Breast epithelium (tissue), 4 donors: ENCODE results near the gene MIEF2. TPM values are rescaled to one million over a fixed set of nuclear protein-coding genes. Genes with fewer than 3 reads are reported as not detected.
"Not testable (repeated sequence)": the region's sequence is repeated elsewhere in the genome, so short reads cannot be mapped to it uniquely, and the experiment has no call there.

Source experiments
- DNase-seq, 2 donors: peaks; one replicate each; pipeline ENCODE4 v3.0.0-alpha.2; 2019; ENCODE audit warnings: low spot score in 2 of 2
- H3K27ac ChIP-seq, 2 donors: fragments of 200-600 bp; sonication (generic) in 1 of 2; one replicate each; pipeline ENCODE4 v1.5.1; 2016 to 2019; ENCODE audit warnings: mild to moderate bottlenecking in 1 of 2
- H3K27me3 ChIP-seq, 2 donors: fragments of 200-600 bp; sonication (generic) in 1 of 2; one replicate each; pipeline versions ENCODE4 v1.5.1 to v1.6.0; 2017 to 2019; ENCODE audit warnings: control low read depth in 1 of 2, mild to moderate bottlenecking in 1 of 2
- H3K36me3 ChIP-seq: fragments of 200-600 bp; one replicate; pipeline ENCODE4 v1.5.1; 2019
- H3K4me1 ChIP-seq, 2 donors: fragments of 200-600 bp; sonication (generic); one replicate each; pipeline ENCODE4 v1.5.1; 2016 to 2019; ENCODE audit warnings: control low read depth in 1 of 2
- H3K4me3 ChIP-seq, 3 donors: fragments of 200-600 bp; sonication (generic); 1 replicate in 2 of 3; 2 replicates in 1 of 3; pipeline ENCODE4 v1.5.1; 2016 to 2019; ENCODE audit warnings: mild to moderate bottlenecking in 3 of 3, moderate library complexity in 2 of 3
- H3K9me3 ChIP-seq, 2 donors: fragments of 200-600 bp; sonication (generic) in 1 of 2; one replicate each; pipeline ENCODE4 v1.5.1; 2016 to 2019; ENCODE audit warnings: control low read depth in 1 of 2
- POLR2A ChIP-seq: fragments of 450-650 bp; IDR thresholded peaks from one replicate; pipeline ENCODE4 v1.6.1; 2016; ENCODE audit warnings: antibody characterized with exemption, mild to moderate bottlenecking, moderate library complexity
- POLR2AphosphoS5 ChIP-seq, 3 donors: sonication (generic); formaldehyde crosslinking; IDR thresholded peaks; one replicate each; pipeline ENCODE4 v1.6.1; 2017; ENCODE audit warnings: antibody characterized with exemption in 3 of 3
- intact Hi-C: fragments of 100-400 bp; cut with DNase I; formaldehyde crosslinking; loops from one replicate; pipeline ENCODE4 v1.15.1; 2023; ENCODE audit warnings: low total_unique reads
- total RNA-seq, 3 donors: library from RNA; depleted of rRNA; stranded (reverse); fragments of >200 nt; gene quantifications; one replicate each; pipeline ENCODE4 v1.1.0, GENCODE V29; 2016
- TF ChIP-seq, protein P1 (sequence below), 3 donors: fragments of 450-650 bp; IDR thresholded peaks; one replicate each; pipeline ENCODE4 v1.5.1; 2016 to 2017; ENCODE audit warnings: antibody characterized with exemption in 3 of 3, mild to moderate bottlenecking in 3 of 3, moderate library complexity in 3 of 3

Gene MIEF2
- total RNA-seq, 3 donors from 2014 or later: 9.8 to 29.6 (median 19.0) TPM

- intact Hi-C loops: no loop called here
Measured at GRCh38 chr17:18285296-18285695, 24.8 kb downstream of the MIEF2 start.

DNA sequence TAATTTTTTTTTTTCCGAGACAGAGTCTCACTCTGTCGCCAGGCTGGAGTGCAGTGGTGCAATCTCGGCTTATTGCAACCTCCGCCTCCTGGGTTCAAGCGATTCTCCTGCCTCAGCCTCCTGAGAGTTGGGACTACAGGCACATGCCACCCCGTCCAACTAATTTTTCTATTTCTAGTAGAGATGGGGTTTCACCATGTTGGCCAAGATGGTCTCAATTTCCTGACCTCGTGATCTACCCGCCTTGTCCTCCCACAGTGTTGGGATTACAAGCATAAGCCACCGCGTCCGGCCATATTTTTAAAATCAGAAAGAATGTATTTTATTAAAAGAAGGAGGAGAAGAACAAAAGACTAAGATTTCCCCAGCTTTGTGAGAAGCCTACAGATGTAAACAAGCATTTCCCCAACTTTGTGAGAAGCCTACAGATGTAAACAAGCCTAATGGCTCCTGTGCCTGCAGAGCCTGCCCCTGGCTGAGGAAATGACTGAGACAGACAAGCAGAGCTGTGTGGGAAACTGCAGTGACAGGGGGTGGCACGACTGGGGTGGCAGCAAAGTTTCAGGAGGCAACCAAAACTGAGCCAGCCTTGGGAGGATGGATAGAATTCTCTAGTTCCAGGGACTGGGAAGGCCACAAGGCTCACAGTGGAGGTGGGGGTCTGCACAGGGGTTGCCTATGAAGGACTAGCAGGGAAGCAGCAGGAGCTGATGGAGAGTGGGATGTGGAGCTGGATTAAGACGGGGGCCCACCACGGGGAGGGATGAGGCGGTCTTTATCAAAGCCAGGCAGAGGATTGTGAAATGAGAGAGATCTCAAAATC, 31.5 kb downstream of the MIEF2 start:
- no peak for DNase-seq
- TF ChIP-seq, protein P1, sequence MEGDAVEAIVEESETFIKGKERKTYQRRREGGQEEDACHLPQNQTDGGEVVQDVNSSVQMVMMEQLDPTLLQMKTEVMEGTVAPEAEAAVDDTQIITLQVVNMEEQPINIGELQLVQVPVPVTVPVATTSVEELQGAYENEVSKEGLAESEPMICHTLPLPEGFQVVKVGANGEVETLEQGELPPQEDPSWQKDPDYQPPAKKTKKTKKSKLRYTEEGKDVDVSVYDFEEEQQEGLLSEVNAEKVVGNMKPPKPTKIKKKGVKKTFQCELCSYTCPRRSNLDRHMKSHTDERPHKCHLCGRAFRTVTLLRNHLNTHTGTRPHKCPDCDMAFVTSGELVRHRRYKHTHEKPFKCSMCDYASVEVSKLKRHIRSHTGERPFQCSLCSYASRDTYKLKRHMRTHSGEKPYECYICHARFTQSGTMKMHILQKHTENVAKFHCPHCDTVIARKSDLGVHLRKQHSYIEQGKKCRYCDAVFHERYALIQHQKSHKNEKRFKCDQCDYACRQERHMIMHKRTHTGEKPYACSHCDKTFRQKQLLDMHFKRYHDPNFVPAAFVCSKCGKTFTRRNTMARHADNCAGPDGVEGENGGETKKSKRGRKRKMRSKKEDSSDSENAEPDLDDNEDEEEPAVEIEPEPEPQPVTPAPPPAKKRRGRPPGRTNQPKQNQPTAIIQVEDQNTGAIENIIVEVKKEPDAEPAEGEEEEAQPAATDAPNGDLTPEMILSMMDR (IDR thresholded peaks at IDR 0.05): no peak
- TF ChIP-seq POLR2A (no peak), POLR2AphosphoS5 (IDR thresholded peaks at IDR 0.05) (no peak)
- Histone ChIP-seq H3K27me3 (no peaks in the 10 kb centered on the region), H3K27ac (peak overlapping the region in 1 of 2 donors; percentile 58), H3K36me3 (peaks cover 12% of the 10 kb centered on the region), H3K4me3 (no peak overlapping the region), H3K9me3 (no peaks in the 10 kb centered on the region), H3K4me1 (no peaks in the 10 kb centered on the region)
- intact Hi-C loops: no loop called here

More at GRCh38 chr17:18285296-18285695, 24.8 kb downstream of the MIEF2 start:
- DNase-seq: no peak
- Histone ChIP-seq H3K27me3 (no peaks in the 10 kb centered on the region), H3K4me3 (no peak overlapping the region), H3K4me1 (no peaks in the 10 kb centered on the region), H3K9me3 (no peaks in the 10 kb centered on the region), H3K27ac (no peak overlapping the region), H3K36me3 (peaks cover 7% of the 10 kb centered on the region)
- TF ChIP-seq, protein P1 (IDR thresholded peaks at IDR 0.05): no peak
- TF ChIP-seq POLR2AphosphoS5 (IDR thresholded peaks at IDR 0.05) (no peak), POLR2A (no peak)

DNA sequence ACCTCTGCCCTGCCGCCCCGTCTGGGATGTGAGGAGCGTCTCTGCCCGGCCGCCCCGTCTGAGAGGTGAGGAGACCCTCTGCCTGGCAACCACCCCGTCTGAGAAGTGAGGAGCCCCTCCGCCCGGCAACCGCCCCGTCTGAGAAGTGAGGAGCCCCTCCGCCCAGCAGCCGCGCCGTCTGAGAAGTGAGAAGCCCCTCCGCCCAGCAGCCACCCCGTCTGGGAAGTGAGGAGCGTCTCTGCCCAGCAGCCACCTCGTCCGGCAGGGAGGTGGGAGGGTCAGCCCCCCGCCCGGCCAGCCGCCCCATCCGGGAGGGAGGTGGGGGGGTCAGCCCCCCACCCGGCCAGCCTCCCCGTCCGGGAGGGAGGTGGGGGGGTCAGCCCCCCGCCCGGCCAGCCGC, 37.6 kb downstream of the MIEF2 start:
- H3K36me3 ChIP-seq, H3K27ac ChIP-seq, intact Hi-C loops: not testable (repeated sequence)

DNA sequence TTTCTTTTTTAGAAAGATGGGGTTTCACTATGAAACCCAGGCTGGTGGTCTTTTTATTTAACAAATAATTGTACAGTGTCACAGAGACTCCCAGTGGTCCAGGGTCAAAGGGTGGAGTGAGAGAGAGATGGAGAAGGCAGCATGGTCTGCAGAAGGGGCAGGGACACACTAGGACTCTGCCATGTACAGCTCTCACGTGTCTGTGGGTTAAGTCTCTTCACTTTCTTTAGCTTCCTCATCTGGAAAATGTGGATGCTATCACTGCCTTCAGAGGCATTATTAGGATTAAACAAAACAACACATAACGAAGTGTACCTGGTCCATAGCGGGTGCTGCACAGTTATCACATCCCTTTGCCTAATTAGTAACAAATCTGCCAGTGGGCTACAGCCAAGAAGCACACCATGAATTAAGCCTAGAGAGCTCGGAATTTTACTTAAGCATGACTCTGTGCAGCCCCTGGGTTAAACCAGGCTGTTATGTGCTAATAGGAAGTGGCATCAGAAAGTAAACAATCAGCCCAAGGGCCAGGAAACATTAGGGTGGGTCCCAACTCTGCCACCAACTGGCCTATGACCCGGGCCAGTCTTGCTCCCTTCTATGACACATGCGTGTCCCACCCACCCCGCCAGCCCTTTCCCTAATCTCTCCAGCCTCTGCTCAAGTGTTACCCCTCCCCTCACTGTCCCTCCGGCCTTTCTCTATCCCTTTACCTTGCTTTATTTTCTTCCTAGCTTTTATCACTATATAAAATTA, 40.4 kb downstream of the MIEF2 start:
- Histone ChIP-seq H3K27ac (no peak overlapping the region), H3K36me3 (peaks cover 5% of the 10 kb centered on the region), H3K9me3 (no peaks in the 10 kb centered on the region), H3K4me1 (no peaks in the 10 kb centered on the region), H3K27me3 (no peaks in the 10 kb centered on the region), H3K4me3 (no peak overlapping the region)
- TF ChIP-seq POLR2A (no peak), POLR2AphosphoS5 (IDR thresholded peaks at IDR 0.05) (no peak)
- TF ChIP-seq, protein P1 (IDR thresholded peaks at IDR 0.05): no peak
- DNase-seq: no peak
- intact Hi-C loops: no loop called here

More for the DNA sequence above, 37.6 kb downstream of the MIEF2 start:
- H3K9me3 ChIP-seq, H3K4me3 ChIP-seq, H3K27me3 ChIP-seq, DNase-seq, H3K4me1 ChIP-seq: not testable (repeated sequence)

- H3K4me3 ChIP-seq, H3K4me1 ChIP-seq, intact Hi-C loops, DNase-seq, H3K27ac ChIP-seq, H3K27me3 ChIP-seq, H3K9me3 ChIP-seq: not testable (repeated sequence)
- H3K36me3 ChIP-seq: peaks cover 15% of the 10 kb centered on the region
Measured at GRCh38 chr17:18303206-18303605, 42.7 kb downstream of the MIEF2 start.

DNA sequence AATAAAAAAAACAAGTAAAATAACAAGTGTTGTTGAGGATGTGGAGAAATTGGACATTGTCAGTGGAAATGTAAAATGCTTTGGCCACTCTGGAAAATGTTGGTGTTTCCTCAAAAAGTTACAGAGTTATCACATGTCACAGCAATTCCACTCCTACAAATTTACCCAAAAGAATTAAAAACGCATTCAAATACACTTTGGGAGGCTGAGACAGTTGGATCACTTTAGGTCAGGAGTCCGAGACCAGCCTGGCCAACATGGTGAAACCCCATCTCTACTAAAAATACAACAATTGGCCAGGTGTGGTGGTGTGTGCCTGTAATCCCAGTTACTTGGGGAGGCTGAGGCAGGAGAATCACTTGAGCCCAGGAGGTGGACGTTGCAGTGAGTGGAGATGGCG, 48.7 kb downstream of the MIEF2 start:
- Histone ChIP-seq H3K4me1 (peaks cover 0 to 4% of the 10 kb centered on the region in 2 donors), H3K4me3 (no peak overlapping the region), H3K27ac (no peak overlapping the region), H3K36me3 (peaks cover 10% of the 10 kb centered on the region), H3K9me3 (no peaks in the 10 kb centered on the region), H3K27me3 (no peaks in the 10 kb centered on the region)
- TF ChIP-seq, protein P1 (IDR thresholded peaks at IDR 0.05): no peak
- TF ChIP-seq POLR2AphosphoS5 (IDR thresholded peaks at IDR 0.05): no peak
- no peak for TF ChIP-seq POLR2A
- intact Hi-C loops: no loop called here
- no peak for DNase-seq
